ENCODE measurements around the gene TMEM156. TPM values are rescaled to one million over a fixed set of nuclear protein-coding genes. Genes with fewer than 3 reads are reported as not detected.
A peak's percentile ranks its signal among the peaks of the same experiment; 100 is the strongest.

TMEM156 gene
- total RNA-seq, 1 donor = not detected

- Histone ChIP-seq H3K4me3 (ENCODE audit: insufficient read depth, low read length) (no peak within 1 kb of the TSS), H3K36me3 (ENCODE audit: insufficient read depth, low read length) (no peaks in the 10 kb centered on the region), H3K9me3 (ENCODE audit: low read depth, low read length) (no peaks in the 10 kb centered on the region), H3K79me2 (ENCODE audit: insufficient read depth, low read length) (peaks cover 34% of the 10 kb centered on the region), H3K27ac (ENCODE audit: low read depth, low read length) (no peak within 1 kb of the TSS), H2AFZ (ENCODE audit: low read length) (no peak within 1 kb of the TSS), H3K4me1 (ENCODE audit: insufficient read depth, low read length) (no peaks in the 10 kb centered on the region), H3K27me3 (ENCODE audit: insufficient read depth, low read length) (no peaks in the 10 kb centered on the region), H3K4me2 (ENCODE audit: insufficient read depth, low read length) (peak within 1 kb of the TSS; percentile 8), H4K20me1 (ENCODE audit: insufficient read depth, low read length) (peaks cover 5% of the 10 kb centered on the region)
- no peak for DNase-seq (ENCODE audit: insufficient read length, low spot score, missing footprints)
- no peak for TF ChIP-seq CTCF (IDR thresholded peaks at IDR 0.05; ENCODE audit: extremely low read depth, low read depth, low read length)
These were observed 30.0 kb upstream of the TMEM156 start, which contains the start of gene KLHL5 for GRCh38 chr4:39062094-39062769. Gene KLHL5 (plus strand): TSS chr4:39062232. CDS start chr4:39062653, 421 bp downstream.

- H4K20me1 ChIP-seq (ENCODE audit: insufficient read depth, low read length) = peaks cover 5% of the 10 kb centered on the region
- H3K4me3 ChIP-seq (ENCODE audit: insufficient read depth, low read length) = no peak overlapping the region
- DNase-seq (ENCODE audit: insufficient read length, low spot score, missing footprints) = no peak
- no peaks in the 10 kb centered on the region for H3K9me3 ChIP-seq (ENCODE audit: low read depth, low read length)
- H3K27ac ChIP-seq (ENCODE audit: low read depth, low read length) = no peak overlapping the region
- no peaks in the 10 kb centered on the region for H3K4me1 ChIP-seq (ENCODE audit: insufficient read depth, low read length)
- no peak overlapping the region for H2AFZ ChIP-seq (ENCODE audit: low read length)
- no peaks in the 10 kb centered on the region for H3K36me3 ChIP-seq (ENCODE audit: insufficient read depth, low read length)
- no peaks in the 10 kb centered on the region for H3K27me3 ChIP-seq (ENCODE audit: insufficient read depth, low read length)
- TF ChIP-seq CTCF (IDR thresholded peaks at IDR 0.05; ENCODE audit: extremely low read depth, low read depth, low read length) = no peak
- H3K4me2 ChIP-seq (ENCODE audit: insufficient read depth, low read length) = no peak overlapping the region
- H3K79me2 ChIP-seq (ENCODE audit: insufficient read depth, low read length) = peaks cover 41% of the 10 kb centered on the region
These were observed 29.2 kb upstream of the TMEM156 start for GRCh38 chr4:39061457-39061856.

- TF ChIP-seq CTCF (IDR thresholded peaks at IDR 0.05; ENCODE audit: extremely low read depth, low read depth, low read length) = no peak
- Histone ChIP-seq H3K27me3 (ENCODE audit: insufficient read depth, low read length) (no peaks in the 10 kb centered on the region), H3K4me3 (ENCODE audit: insufficient read depth, low read length) (no peak overlapping the region), H4K20me1 (ENCODE audit: insufficient read depth, low read length) (peaks cover 12% of the 10 kb centered on the region), H3K4me1 (ENCODE audit: insufficient read depth, low read length) (no peaks in the 10 kb centered on the region), H3K4me2 (ENCODE audit: insufficient read depth, low read length) (no peak overlapping the region), H3K79me2 (ENCODE audit: insufficient read depth, low read length) (peaks cover 68% of the 10 kb centered on the region), H2AFZ (ENCODE audit: low read length) (no peak overlapping the region), H3K27ac (ENCODE audit: low read depth, low read length) (no peak overlapping the region), H3K9me3 (ENCODE audit: low read depth, low read length) (no peaks in the 10 kb centered on the region), H3K36me3 (ENCODE audit: insufficient read depth, low read length) (no peaks in the 10 kb centered on the region)
- no peak for DNase-seq (ENCODE audit: insufficient read length, low spot score, missing footprints)
These were observed 23.8 kb upstream of the TMEM156 start for GRCh38 chr4:39056023-39056422.

- H4K20me1 ChIP-seq (ENCODE audit: insufficient read depth, low read length) = peaks cover 12% of the 10 kb centered on the region
- TF ChIP-seq CTCF (IDR thresholded peaks at IDR 0.05; ENCODE audit: extremely low read depth, low read depth, low read length) = no peak
- peaks cover 65% of the 10 kb centered on the region for H3K79me2 ChIP-seq (ENCODE audit: insufficient read depth, low read length)
- no peaks in the 10 kb centered on the region for H3K4me1 ChIP-seq (ENCODE audit: insufficient read depth, low read length)
- no peaks in the 10 kb centered on the region for H3K27me3 ChIP-seq (ENCODE audit: insufficient read depth, low read length)
- no peak overlapping the region for H3K4me3 ChIP-seq (ENCODE audit: insufficient read depth, low read length)
- no peak overlapping the region for H3K4me2 ChIP-seq (ENCODE audit: insufficient read depth, low read length)
- no peak overlapping the region for H2AFZ ChIP-seq (ENCODE audit: low read length)
- no peaks in the 10 kb centered on the region for H3K9me3 ChIP-seq (ENCODE audit: low read depth, low read length)
- DNase-seq (ENCODE audit: insufficient read length, low spot score, missing footprints) = no peak
- no peak overlapping the region for H3K27ac ChIP-seq (ENCODE audit: low read depth, low read length)
- H3K36me3 ChIP-seq (ENCODE audit: insufficient read depth, low read length) = no peaks in the 10 kb centered on the region
These were observed 22.3 kb upstream of the TMEM156 start for GRCh38 chr4:39054497-39054896.
